DND-41 (cell line): ENCODE measurements around the gene TTLL11.

Experiments
- CTCF ChIP-seq: IDR thresholded peaks from 2 replicates; pipeline ENCODE4 v1.5.1; 2012; ENCODE audit warnings: borderline replicate concordance, low read length, moderate library complexity, mild to moderate bottlenecking; ENCODE audit not compliant: poor library complexity, severe bottlenecking; ENCODE audit errors: extremely low read depth
- EZH2 ChIP-seq: IDR thresholded peaks from 3 replicates; pipeline ENCODE4 v1.6.1; 2012; ENCODE audit warnings: borderline replicate concordance, low read depth, mild to moderate bottlenecking, moderate library complexity, low read length, inconsistent platforms; ENCODE audit not compliant: severe bottlenecking

- TF ChIP-seq CTCF (no peak), EZH2 (no peak)
Measured at GRCh38 chr9:122086873-122087272, 6.2 kb downstream of the TTLL11 start.
